SK-N-SH (cell line): ENCODE data around the gene RPS16. TPM values are rescaled to one million over a fixed set of nuclear protein-coding genes. Genes with fewer than 3 reads are reported as not detected.

Experiments used
- CTCF ChIA-PET: fragments of 300-600, 350-600 bp; formaldehyde crosslinking; extraction: SDS; loops from one replicate; lab custom pipeline; 2021; lab: Yijun Ruan, JAX
- POLR2A ChIA-PET: fragments of 350-600 bp; sonication (Branson Sonifier 250); formaldehyde crosslinking; extraction: SDS; loops from one replicate; lab custom pipeline; 2020; ENCODE audit warnings: antibody characterized with exemption, inconsistent platforms; lab: Yijun Ruan, JAX
- DNase-seq: peaks from one replicate; pipeline ENCODE4 v3.0.0; 2012
- H2AFZ ChIP-seq: fragments of 200-600 bp; sonication (generic); 2 replicates; pipeline ENCODE4 v1.8.1; 2016; ENCODE audit warnings: antibody characterized with exemption, mild to moderate bottlenecking, low read depth
- H3F3A ChIP-seq: fragments of 200-600 bp; sonication (generic); replicated peaks from 2 replicates; pipeline ENCODE3; 2016; ENCODE audit warnings: antibody characterized with exemption, mild to moderate bottlenecking; ENCODE audit not compliant: insufficient read depth
- H3K27ac ChIP-seq, 2 experiments: fragments of 200-500 bp in 1 of 2; fragments of 200-600 bp in 1 of 2; sonication (Bioruptor generic) in 1 of 2; sonication (generic), shearing (Covaris generic) in 1 of 2; 2 replicates each; pipeline versions ENCODE4 v1.5.1 to v1.6.1; 2014 to 2016; ENCODE audit warnings: low read depth in 2 of 2, inconsistent platforms in 1 of 2, low read length in 1 of 2, mild to moderate bottlenecking in 1 of 2, mixed read lengths in 1 of 2
- H3K27me3 ChIP-seq: fragments of 200-600 bp; sonication (generic), shearing (Covaris generic); 2 replicates; pipeline ENCODE4 v1.6.1; 2016; ENCODE audit warnings: mixed run types; ENCODE audit not compliant: insufficient read depth
- H3K36me3 ChIP-seq, 2 experiments: fragments of 200-500 bp in 1 of 2; fragments of 200-600 bp in 1 of 2; sonication (Bioruptor generic) in 1 of 2; sonication (generic) in 1 of 2; replicated peaks in 1 of 2; 2 replicates each; pipeline versions ENCODE3 to v1.5.1; 2014 to 2016; ENCODE audit warnings: low read length in 1 of 2, mild to moderate bottlenecking in 1 of 2; ENCODE audit not compliant: insufficient read depth in 2 of 2, control insufficient read depth in 1 of 2
- H3K4me1 ChIP-seq, 2 experiments: fragments of 200-500 bp in 1 of 2; fragments of 200-600 bp in 1 of 2; sonication (Bioruptor generic) in 1 of 2; sonication (generic), shearing (Covaris generic) in 1 of 2; 2 replicates each; pipeline versions ENCODE4 v1.5.1 to v1.6.1; 2014 to 2016; ENCODE audit warnings: low read depth in 1 of 2, low read length in 1 of 2, mixed run types in 1 of 2; ENCODE audit not compliant: insufficient read depth in 2 of 2, control insufficient read depth in 1 of 2
- H3K4me2 ChIP-seq: fragments of 200-600 bp; sonication (generic), shearing (Covaris generic); 2 replicates; pipeline ENCODE4 v1.6.1; 2017; ENCODE audit warnings: mixed run types
- H3K4me3 ChIP-seq, 2 experiments: fragments of 200-500 bp in 1 of 2; fragments of 200-600 bp in 1 of 2; sonication (Bioruptor generic) in 1 of 2; sonication (generic), shearing (Covaris generic) in 1 of 2; 2 replicates each; pipeline versions ENCODE4 v1.5.1 to v1.8.1; 2014 to 2016; ENCODE audit warnings: low read depth in 2 of 2, inconsistent platforms in 1 of 2, low read length in 1 of 2, mild to moderate bottlenecking in 1 of 2, mixed read lengths in 1 of 2, moderate library complexity in 1 of 2
- H3K79me2 ChIP-seq: fragments of 200-600 bp; sonication (generic); 2 replicates; pipeline ENCODE4 v1.8.1; 2017; ENCODE audit warnings: mild to moderate bottlenecking; ENCODE audit not compliant: insufficient read depth
- H3K9ac ChIP-seq: fragments of 200-600 bp; sonication (generic); 2 replicates; pipeline ENCODE4 v1.6.1; 2017; ENCODE audit warnings: mixed run types
- H3K9me2 ChIP-seq: fragments of 200-600 bp; sonication (generic); 2 replicates; pipeline ENCODE4 v1.6.1; 2017; ENCODE audit warnings: mixed run types
- H3K9me3 ChIP-seq: fragments of 200-600 bp; sonication (generic); 2 replicates; pipeline ENCODE4 v1.6.1; 2017; ENCODE audit warnings: mixed run types, mild to moderate bottlenecking, moderate library complexity
- H4K20me1 ChIP-seq: fragments of 200-600 bp; sonication (generic); 2 replicates; pipeline ENCODE4 v1.6.1; 2017; ENCODE audit warnings: mild to moderate bottlenecking, mixed run types; ENCODE audit not compliant: insufficient read depth
- CHD2 ChIP-seq: fragments of 150-350 bp; IDR thresholded peaks from 2 replicates; pipeline ENCODE4 v1.6.1; 2018; ENCODE audit warnings: low read length; ENCODE audit not compliant: partially characterized antibody
- EP300 ChIP-seq, 2 experiments: IDR thresholded peaks; 2 replicates each; pipeline versions ENCODE4 v1.4.0 to v1.6.1; 2012; ENCODE audit warnings: borderline replicate concordance in 1 of 2, low read depth in 1 of 2, low read length in 1 of 2
- FOSL2 ChIP-seq: IDR thresholded peaks from 2 replicates; pipeline ENCODE4 v1.4.0; 2012; ENCODE audit warnings: low read depth, mild to moderate bottlenecking, moderate library complexity, borderline replicate concordance
- FOXJ3 ChIP-seq: sonication (generic); formaldehyde crosslinking; IDR thresholded peaks from 2 replicates; pipeline ENCODE4 v1.5.1; 2020; ENCODE audit warnings: mild to moderate bottlenecking, missing genetic modification reagents
- FOXM1 ChIP-seq: IDR thresholded peaks from 2 replicates; pipeline ENCODE4 v1.4.0; 2012; ENCODE audit warnings: low read depth, mild to moderate bottlenecking
- GATA2 ChIP-seq: sonication (generic); formaldehyde crosslinking; IDR thresholded peaks from 2 replicates; pipeline ENCODE4 v1.5.0; 2020; ENCODE audit warnings: mild to moderate bottlenecking, missing genetic modification reagents
- JUND ChIP-seq: IDR thresholded peaks from 2 replicates; pipeline ENCODE4 v1.4.0; 2012
- MXI1 ChIP-seq: IDR thresholded peaks from 2 replicates; pipeline ENCODE4 v1.6.1; 2012; ENCODE audit warnings: mild to moderate bottlenecking, low read depth, low read length, improper control_type of control experiment
- NRF1 ChIP-seq: IDR thresholded peaks from 2 replicates; pipeline ENCODE4 v1.6.1; 2012; ENCODE audit warnings: low read depth, mild to moderate bottlenecking, low read length
- PBX3 ChIP-seq: IDR thresholded peaks from 2 replicates; pipeline ENCODE4; 2012
- RAD21 ChIP-seq: IDR thresholded peaks from 2 replicates; pipeline ENCODE4 v1.6.1; 2012; ENCODE audit warnings: mild to moderate bottlenecking, low read length
- RCOR1 ChIP-seq: fragments of 150-350 bp; IDR thresholded peaks from 2 replicates; pipeline ENCODE4 v1.6.1; 2017; ENCODE audit warnings: antibody characterized with exemption, low read length
- RXRA ChIP-seq: IDR thresholded peaks from 2 replicates; pipeline ENCODE4 v1.4.0; 2012; ENCODE audit warnings: low read depth, mild to moderate bottlenecking, borderline replicate concordance
- SIN3A ChIP-seq: IDR thresholded peaks from 2 replicates; pipeline ENCODE4 v1.6.1; 2012; ENCODE audit warnings: low read depth, mild to moderate bottlenecking, low read length, moderate library complexity, borderline replicate concordance
- SMC3 ChIP-seq: IDR thresholded peaks from 2 replicates; pipeline ENCODE4 v1.6.1; 2012; ENCODE audit warnings: low read depth, low read length, improper control_type of control experiment
- TAF1 ChIP-seq: IDR thresholded peaks from 2 replicates; pipeline ENCODE4 v1.6.1; 2012; ENCODE audit warnings: low read depth, mild to moderate bottlenecking, low read length, moderate library complexity, borderline replicate concordance
- TCF12 ChIP-seq: IDR thresholded peaks from 2 replicates; pipeline ENCODE4 v1.4.0; 2012
- USF1 ChIP-seq: IDR thresholded peaks from 2 replicates; pipeline ENCODE4 v1.4.0; 2012; ENCODE audit warnings: low read depth, borderline replicate concordance
- YY1 ChIP-seq: IDR thresholded peaks from 2 replicates; pipeline ENCODE4 v1.4.0; 2012; ENCODE audit warnings: low read depth, mild to moderate bottlenecking
- WGBS: methylation state at CpG from one replicate; pipeline ENCODE4 v1.1.6; 2017; ENCODE audit warnings: low lambda C conversion rate; 5-methylcytosine and 5-hydroxymethylcytosine counted together
- polyA plus RNA-seq, 3 experiments: library from polyadenylated mRNA; depleted of rRNA; stranded (reverse); fragments of >200 nt; gene quantifications; 2 replicates each; pipeline ENCODE4 v1.2.3, GENCODE V29; 2012

The RPS16 gene
- polyA plus RNA-seq, 1 of the 3 experiments (the other 2 are of a cell fraction): 7,541 TPM

- DNase-seq: no peak
- peaks cover 39% of the 10 kb centered on the region for H3F3A ChIP-seq
- H3K36me3 ChIP-seq: peaks cover 0 to 14% of the 10 kb centered on the region in 2 experiments
- no peak overlapping the region for H2AFZ ChIP-seq
- WGBS: 55% methylated on average over 5 of the region's 5 CpGs
- ChIA-PET CTCF (interaction anchor here (1.0 to 3.1 kb wide), 4 partner anchors 12 to 106 kb away, joined by 3 to 15 read pairs (median 9); partner anchors contain the start of gene PLEKHG2), POLR2A (interaction anchor here (0.8 to 2.2 kb wide), 2 partner anchors 10 to 12 kb away, joined by 4 to 15 read pairs; partner anchors contain the start of gene RPS16)
- H3K9me2 ChIP-seq: no peaks in the 10 kb centered on the region
- no peaks in the 10 kb centered on the region for H3K9me3 ChIP-seq
- H4K20me1 ChIP-seq: no peaks in the 10 kb centered on the region
- H3K79me2 ChIP-seq: no peaks in the 10 kb centered on the region; the same call in 1 of the 2 replicates
- peak overlapping the region in 1 of 2 experiments; percentile 22; a peak in 1 of 4 replicates for H3K27ac ChIP-seq
- H3K4me3 ChIP-seq: no peak overlapping the region
- H3K9ac ChIP-seq: no peak overlapping the region
- H3K4me2 ChIP-seq: no peak overlapping the region
- TF ChIP-seq RCOR1: no peak
- no peak for TF ChIP-seq NRF1
- TF ChIP-seq PBX3: no peak
- no peak for TF ChIP-seq RAD21
- TF ChIP-seq USF1: no peak
- no peak for TF ChIP-seq CHD2
- TF ChIP-seq TCF12: no peak
- no peak for TF ChIP-seq JUND
- TF ChIP-seq MXI1: no peak
- TF ChIP-seq FOXM1: no peak
- TF ChIP-seq FOXJ3 (CRISPR knock-in tag): no peak
- TF ChIP-seq RXRA: no peak
- no peak for TF ChIP-seq EP300 (IDR thresholded peaks at IDR 0.05; ENCODE audit: borderline replicate concordance in 1 of 2, low read depth in 1 of 2, low read length in 1 of 2)
- no peaks in the 10 kb centered on the region for H3K27me3 ChIP-seq
- H3K4me1 ChIP-seq: peaks cover 8 to 21% of the 10 kb centered on the region in 2 experiments; a peak in 3 of 4 replicates
Observed at GRCh38 chr19:39426170-39426569, 9.6 kb downstream of the RPS16 start.

DNA sequence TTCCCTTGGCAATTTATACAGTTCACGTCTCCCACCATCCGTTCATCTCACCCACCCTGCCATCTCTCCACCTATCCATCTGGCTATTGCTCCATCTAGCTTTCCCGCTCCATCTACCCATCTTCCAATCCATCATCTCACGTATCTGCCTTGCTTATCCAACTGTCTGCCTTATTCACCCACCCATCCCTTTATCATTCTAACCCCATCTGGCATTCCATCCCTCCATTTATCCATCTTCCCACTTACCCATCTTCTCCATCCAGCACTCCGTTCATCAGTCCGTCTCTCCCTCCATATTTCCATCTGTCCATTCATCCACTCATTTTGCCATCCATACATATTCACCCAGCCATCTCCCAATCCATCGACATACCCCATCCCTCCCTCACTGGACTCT lies 10.0 kb downstream of the RPS16 start:
- no peaks in the 10 kb centered on the region for H3K27me3 ChIP-seq
- no peaks in the 10 kb centered on the region for H3K9me3 ChIP-seq
- H3K4me2 ChIP-seq: no peak overlapping the region
- POLR2A ChIA-PET: interaction anchor here (2.2 to 2.9 kb wide), 2 partner anchors 10 kb away, joined by 15 to 17 read pairs; partner anchors contain the start of gene RPS16
- peak overlapping the region in 1 of 2 experiments; percentile 22; a peak in 1 of 4 replicates for H3K27ac ChIP-seq
- no peak overlapping the region for H2AFZ ChIP-seq
- no peaks in the 10 kb centered on the region; the same call in 1 of the 2 replicates for H3K79me2 ChIP-seq
- H4K20me1 ChIP-seq: no peaks in the 10 kb centered on the region
- H3K9ac ChIP-seq: no peak overlapping the region
- peaks cover 8 to 17% of the 10 kb centered on the region in 2 experiments; a peak in 3 of 4 replicates for H3K4me1 ChIP-seq
- H3K4me3 ChIP-seq: no peak overlapping the region
- TF ChIP-seq MXI1 (no peak), YY1 (no peak), SIN3A (no peak), RAD21 (no peak), RCOR1 (no peak), GATA2 (no peak), SMC3 (no peak), FOSL2 (no peak), TAF1 (no peak)
- no peaks in the 10 kb centered on the region for H3K9me2 ChIP-seq
- peaks cover 0 to 15% of the 10 kb centered on the region in 2 experiments for H3K36me3 ChIP-seq
- CTCF ChIA-PET: interaction anchor here (1.0 to 3.1 kb wide), 3 partner anchors 12 to 106 kb away, joined by 3 to 15 read pairs (median 12); partner anchors contain the start of gene PLEKHG2
- DNase-seq: no peak
- H3F3A ChIP-seq: peaks cover 36% of the 10 kb centered on the region
- WGBS: 92% methylated on average over 7 of the region's 7 CpGs
